LNCAP (cell line): ENCODE data around the gene E4F1.

Experiments used
- CTCF ChIP-seq: fragments of 450-650 bp; IDR thresholded peaks from 2 replicates; pipeline ENCODE4 v1.5.1; 2017; ENCODE audit warnings: mild to moderate bottlenecking

E4F1 gene

GRCh38 chr16:2208772-2209171 is 14.6 kb upstream of the E4F1 start:
- no peak for TF ChIP-seq CTCF

GRCh38 chr16:2209258-2210008 is 14.0 kb upstream of the E4F1 start:
- TF ChIP-seq CTCF: no peak

DNA sequence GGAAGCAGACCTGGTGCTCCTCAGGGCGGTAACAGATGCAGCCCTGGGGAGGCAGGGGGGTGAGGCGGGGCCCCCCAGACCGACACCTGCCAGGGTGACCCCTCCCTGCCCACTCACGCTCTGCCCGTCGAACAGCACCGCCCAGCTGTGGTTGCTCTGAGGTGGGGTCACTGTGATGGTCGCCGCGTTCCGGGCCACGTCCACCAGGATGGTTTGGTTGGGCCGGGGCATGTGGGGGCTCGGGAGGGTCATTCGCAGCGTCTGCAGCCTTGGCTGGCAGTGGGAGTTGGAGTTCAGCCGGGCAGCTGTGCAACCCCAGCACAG is 13.4 kb upstream of the E4F1 start:
- no peak for TF ChIP-seq CTCF

- no peak for TF ChIP-seq CTCF
Observed at GRCh38 chr16:2210386-2211365, 12.7 kb upstream of the E4F1 start, which contains the start of gene BRICD5. Gene BRICD5, minus strand, starts transcription at chr16:2210863. Its CDS starts 30 bp downstream, at chr16:2210833.

DNA sequence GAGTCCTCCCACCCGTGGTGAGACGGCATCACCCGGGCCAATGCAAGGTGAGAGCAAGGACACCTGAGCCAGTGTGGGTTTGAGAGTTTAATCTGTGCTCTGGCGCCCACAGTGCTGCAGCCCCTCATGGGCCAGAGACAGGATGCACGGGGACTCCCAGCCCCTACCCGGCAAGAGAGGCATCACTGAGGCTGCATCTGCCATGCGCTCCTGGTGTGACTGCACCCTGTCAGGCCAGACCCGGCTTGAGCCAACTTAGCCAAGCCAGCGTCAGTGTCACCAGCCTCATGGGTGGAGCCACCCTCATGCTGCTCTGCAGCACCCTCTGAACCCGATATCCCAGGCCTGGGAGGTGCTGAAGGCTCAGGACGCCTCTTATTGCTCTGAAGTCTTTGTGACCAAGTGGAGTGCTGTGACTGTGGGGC is 11.5 kb upstream of the E4F1 start:
- TF ChIP-seq CTCF: no peak

GRCh38 chr16:2212362-2213324 is 10.7 kb upstream of the E4F1 start:
- TF ChIP-seq CTCF: no peak
